ENCODE results near the gene AP1AR. TPM values are rescaled to one million over a fixed set of nuclear protein-coding genes. Genes with fewer than 3 reads are reported as not detected.

The AP1AR gene
- 24.3 and 25.8 TPM in 2 replicates for total RNA-seq (2014; rRNA removed; shearing (Covaris generic))

GRCh38 chr4:112231779-112232713, at the start of gene AP1AR:
Gene AP1AR, plus strand, starts transcription at chr4:112231787. Its CDS starts 305 bp downstream, at chr4:112232092.
- H3K27me3 ChIP-seq (ENCODE audit: control insufficient read depth, insufficient read depth, low read length) = no peaks in the 10 kb centered on the region
- peak; percentile 95 for DNase-seq
- H3K36me3 ChIP-seq (replicated peaks; ENCODE audit: control insufficient read depth, insufficient read depth, low read length) = no peaks in the 10 kb centered on the region
- H3K4me3 ChIP-seq (ENCODE audit: insufficient read depth, low read depth, low read length) = peak within 1 kb of the TSS; percentile 99

DNA sequence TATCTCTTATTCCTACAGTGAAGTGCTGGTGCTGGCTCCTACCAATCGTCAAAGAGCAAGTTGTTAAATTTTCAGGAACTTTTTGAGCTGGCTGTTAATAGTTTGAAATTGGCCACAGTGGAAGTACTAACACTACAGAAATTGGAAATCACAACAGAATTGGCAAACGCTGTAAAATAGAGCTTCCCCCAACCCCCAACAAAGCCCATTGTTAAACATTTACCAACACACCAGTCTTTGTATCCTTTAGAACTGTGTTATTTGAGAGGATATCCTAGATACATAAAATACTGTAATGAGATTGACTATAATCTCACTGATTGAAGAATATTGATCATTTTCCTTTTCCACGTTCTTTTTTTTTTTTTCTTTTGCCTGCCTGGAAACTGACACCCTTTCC, 49.0 kb upstream of the AP1AR start:
- Histone ChIP-seq H3K36me3 (replicated peaks; ENCODE audit: control insufficient read depth, insufficient read depth, low read length) (no peaks in the 10 kb centered on the region), H3K27me3 (ENCODE audit: control insufficient read depth, insufficient read depth, low read length) (no peaks in the 10 kb centered on the region), H3K4me3 (ENCODE audit: insufficient read depth, low read depth, low read length) (no peak overlapping the region)
- no peak for DNase-seq

DNA sequence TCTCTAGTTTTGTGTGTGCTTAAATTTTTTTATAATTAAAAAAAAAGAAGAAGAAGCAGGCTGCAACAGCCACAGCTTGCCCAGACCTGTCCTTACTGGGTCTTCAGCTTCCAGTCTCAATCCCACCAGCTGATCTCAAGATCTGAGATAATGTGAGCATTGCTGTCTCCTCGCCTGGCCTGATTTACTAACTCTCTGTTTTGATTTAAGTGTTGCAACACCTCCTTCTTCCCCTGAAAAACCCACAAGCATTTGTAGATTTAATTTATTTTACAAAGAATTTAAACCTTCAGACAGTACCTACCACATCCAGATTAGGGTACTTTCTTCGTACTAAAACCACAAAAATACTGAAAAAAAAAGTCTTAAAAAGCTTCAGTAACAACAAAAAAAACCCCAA, 48.3 kb upstream of the AP1AR start:
- Histone ChIP-seq H3K4me3 (ENCODE audit: insufficient read depth, low read depth, low read length) (no peak overlapping the region), H3K27me3 (ENCODE audit: control insufficient read depth, insufficient read depth, low read length) (no peaks in the 10 kb centered on the region), H3K36me3 (replicated peaks; ENCODE audit: control insufficient read depth, insufficient read depth, low read length) (no peaks in the 10 kb centered on the region)
- no peak for DNase-seq

- H3K27me3 ChIP-seq (ENCODE audit: control insufficient read depth, insufficient read depth, low read length) = no peaks in the 10 kb centered on the region
- no peak for DNase-seq
- no peak overlapping the region for H3K4me3 ChIP-seq (ENCODE audit: insufficient read depth, low read depth, low read length)
- no peaks in the 10 kb centered on the region for H3K36me3 ChIP-seq (replicated peaks; ENCODE audit: control insufficient read depth, insufficient read depth, low read length)
These were observed 47.1 kb upstream of the AP1AR start for GRCh38 chr4:112184438-112184837.

GRCh38 chr4:112185334-112185733, 46.3 kb upstream of the AP1AR start:
- Histone ChIP-seq H3K4me3 (ENCODE audit: insufficient read depth, low read depth, low read length) (no peak overlapping the region), H3K27me3 (ENCODE audit: control insufficient read depth, insufficient read depth, low read length) (no peaks in the 10 kb centered on the region), H3K36me3 (replicated peaks; ENCODE audit: control insufficient read depth, insufficient read depth, low read length) (no peaks in the 10 kb centered on the region)
- no peak for DNase-seq

- no peaks in the 10 kb centered on the region for H3K27me3 ChIP-seq (ENCODE audit: control insufficient read depth, insufficient read depth, low read length)
- no peaks in the 10 kb centered on the region for H3K36me3 ChIP-seq (replicated peaks; ENCODE audit: control insufficient read depth, insufficient read depth, low read length)
- H3K4me3 ChIP-seq (ENCODE audit: insufficient read depth, low read depth, low read length) = no peak overlapping the region
- DNase-seq = no peak
These were observed 45.6 kb upstream of the AP1AR start for GRCh38 chr4:112185740-112186670.

- no peak overlapping the region for H3K4me3 ChIP-seq (ENCODE audit: insufficient read depth, low read depth, low read length)
- no peaks in the 10 kb centered on the region for H3K27me3 ChIP-seq (ENCODE audit: control insufficient read depth, insufficient read depth, low read length)
- DNase-seq = peak; percentile 22
- H3K36me3 ChIP-seq (replicated peaks; ENCODE audit: control insufficient read depth, insufficient read depth, low read length) = no peaks in the 10 kb centered on the region
These were observed 41.8 kb upstream of the AP1AR start for GRCh38 chr4:112189754-112190153.

- Histone ChIP-seq H3K27me3 (ENCODE audit: control insufficient read depth, insufficient read depth, low read length) (no peaks in the 10 kb centered on the region), H3K36me3 (replicated peaks; ENCODE audit: control insufficient read depth, insufficient read depth, low read length) (no peaks in the 10 kb centered on the region), H3K4me3 (ENCODE audit: insufficient read depth, low read depth, low read length) (no peak overlapping the region)
- no peak for DNase-seq
These were observed 40.9 kb upstream of the AP1AR start for GRCh38 chr4:112190684-112191083.

- no peak overlapping the region for H3K4me3 ChIP-seq (ENCODE audit: insufficient read depth, low read depth, low read length)
- no peak for DNase-seq
- H3K36me3 ChIP-seq (replicated peaks; ENCODE audit: control insufficient read depth, insufficient read depth, low read length) = no peaks in the 10 kb centered on the region
These were observed 35.1 kb upstream of the AP1AR start for GRCh38 chr4:112196461-112196860.

DNA sequence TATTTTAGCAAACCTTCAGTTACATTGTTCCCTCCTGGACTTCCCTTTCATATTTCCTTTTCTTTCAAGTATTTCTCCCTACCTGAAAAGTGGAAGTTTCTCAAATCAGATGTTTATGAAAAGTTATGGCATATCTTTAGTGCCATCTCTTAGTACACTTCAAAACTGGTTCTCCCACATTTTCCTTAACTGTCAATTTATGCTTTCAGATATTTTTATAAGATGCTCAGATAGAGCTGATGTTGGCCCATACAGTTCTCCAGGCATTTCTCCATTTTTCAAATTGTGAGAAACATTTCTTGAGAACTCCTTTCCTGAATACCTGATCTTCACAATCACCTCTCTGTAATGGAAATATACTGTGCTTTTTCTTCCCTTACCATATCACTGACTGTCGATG, 32.5 kb upstream of the AP1AR start:
- DNase-seq = no peak
- no peaks in the 10 kb centered on the region for H3K27me3 ChIP-seq (ENCODE audit: control insufficient read depth, insufficient read depth, low read length)
- no peaks in the 10 kb centered on the region for H3K36me3 ChIP-seq (replicated peaks; ENCODE audit: control insufficient read depth, insufficient read depth, low read length)
- H3K4me3 ChIP-seq (ENCODE audit: insufficient read depth, low read depth, low read length) = no peak overlapping the region

More at GRCh38 chr4:112196461-112196860, 35.1 kb upstream of the AP1AR start:
- no peaks in the 10 kb centered on the region for H3K27me3 ChIP-seq (ENCODE audit: control insufficient read depth, insufficient read depth, low read length)

- Histone ChIP-seq H3K27me3 (ENCODE audit: control insufficient read depth, insufficient read depth, low read length) (no peaks in the 10 kb centered on the region), H3K36me3 (replicated peaks; ENCODE audit: control insufficient read depth, insufficient read depth, low read length) (no peaks in the 10 kb centered on the region), H3K4me3 (ENCODE audit: insufficient read depth, low read depth, low read length) (no peak overlapping the region)
- no peak for DNase-seq
These were observed 29.6 kb upstream of the AP1AR start for GRCh38 chr4:112201915-112202505.

DNA sequence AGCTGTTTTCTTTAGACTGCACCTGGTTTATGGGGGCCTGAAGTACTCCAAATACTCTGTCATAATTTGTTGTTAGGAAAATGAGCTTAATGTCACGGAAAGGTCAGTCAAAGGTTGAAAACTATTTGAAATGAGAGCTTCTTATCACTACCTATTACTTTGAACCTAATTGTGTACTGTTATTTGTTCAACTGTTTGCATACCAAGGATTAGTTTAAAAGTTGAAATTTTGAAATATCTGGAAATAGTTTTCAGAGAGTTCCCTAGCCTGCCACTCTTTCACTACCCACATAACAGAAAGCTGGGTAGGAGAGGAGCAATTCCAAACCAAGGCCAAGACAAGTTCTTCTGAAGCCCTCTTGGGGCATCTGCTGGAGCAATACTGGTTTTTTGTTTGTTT, 28.0 kb upstream of the AP1AR start:
- H3K36me3 ChIP-seq (replicated peaks; ENCODE audit: control insufficient read depth, insufficient read depth, low read length) = no peaks in the 10 kb centered on the region
- H3K4me3 ChIP-seq (ENCODE audit: insufficient read depth, low read depth, low read length) = no peak overlapping the region
- no peaks in the 10 kb centered on the region for H3K27me3 ChIP-seq (ENCODE audit: control insufficient read depth, insufficient read depth, low read length)
- DNase-seq = no peak

DNA sequence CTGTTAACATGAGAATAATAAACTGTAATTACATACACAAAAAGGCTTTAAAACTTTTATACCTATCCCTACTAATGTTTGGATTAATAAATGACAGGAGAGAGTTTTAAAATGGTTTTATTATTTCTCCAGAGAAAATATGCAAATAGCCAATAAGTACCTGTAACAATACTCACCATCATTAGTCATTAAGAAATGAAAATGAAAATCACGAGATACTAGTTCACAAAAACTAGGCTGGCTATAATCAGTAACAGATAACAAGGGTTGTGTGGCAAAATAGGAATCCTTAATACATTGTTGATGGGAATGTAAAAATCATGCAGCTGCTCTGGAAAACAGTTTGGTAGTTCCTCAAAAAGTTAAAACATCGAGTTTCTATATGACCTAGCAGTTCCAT, 25.2 kb upstream of the AP1AR start:
- Histone ChIP-seq H3K27me3 (ENCODE audit: control insufficient read depth, insufficient read depth, low read length) (no peaks in the 10 kb centered on the region), H3K4me3 (ENCODE audit: insufficient read depth, low read depth, low read length) (no peak overlapping the region), H3K36me3 (replicated peaks; ENCODE audit: control insufficient read depth, insufficient read depth, low read length) (no peaks in the 10 kb centered on the region)
- no peak for DNase-seq
